Activated CD8-positive, alpha-beta T cell treated with anti-CD3 and anti-CD28 coated beads, Interleukin-2, amount 10 ng/mL, durations not matched to agents 7 days and 5 days (primary cell): Measurements from ENCODE around the gene NR0B2. TPM values are rescaled to one million over a fixed set of nuclear protein-coding genes. Genes with fewer than 3 reads are reported as not detected.

ENCODE experiments used
- ATAC-seq: fragments of 150-1000 bp; cut with Tn5 transposase; one replicate; pipeline ENCODE4 v1.10.0; 2021; ENCODE audit warnings: moderate library complexity
- CTCF ChIA-PET: fragments of 350-600 bp; sonication (Branson Sonifier 250); formaldehyde crosslinking; loops from one replicate; lab custom pipeline; 2021; ENCODE audit warnings: antibody characterized with exemption; lab: Charles Lee
- POLR2A ChIA-PET: fragments of 350-600 bp; sonication (Branson Sonifier 250); formaldehyde crosslinking; loops from one replicate; lab custom pipeline; 2021; ENCODE audit warnings: antibody characterized with exemption; lab: Charles Lee
- DNase-seq: peaks from one replicate; pipeline ENCODE4 v3.0.0-alpha.2; 2020
- H3K27ac Mint-ChIP-seq: one replicate; pipeline ENCODE4 v1.8.0; 2021; ENCODE audit warnings: mild to moderate bottlenecking, mixed read lengths
- H3K27me3 Mint-ChIP-seq: one replicate; pipeline ENCODE4 v1.8.0; 2021; ENCODE audit warnings: low read depth, mixed read lengths
- H3K36me3 Mint-ChIP-seq: one replicate; pipeline ENCODE4 v1.8.0; 2021; ENCODE audit warnings: low read depth, mixed read lengths
- H3K4me1 Mint-ChIP-seq: one replicate; pipeline ENCODE4 v1.8.0; 2021; ENCODE audit warnings: low read depth, mixed read lengths
- H3K4me3 Mint-ChIP-seq: one replicate; pipeline ENCODE4 v1.8.0; 2021; ENCODE audit warnings: mild to moderate bottlenecking, mixed read lengths
- H3K9me3 Mint-ChIP-seq: one replicate; pipeline ENCODE4 v1.8.0; 2022; ENCODE audit warnings: mixed read lengths; ENCODE audit not compliant: insufficient read depth
- total RNA-seq, 2 experiments: library from RNA; stranded (reverse); gene quantifications; one replicate each; pipeline ENCODE4 v1.2.3, GENCODE V29; 2021

Gene NR0B2
- total RNA-seq, 2 experiments from 2014 or later = not detected

- H3K36me3 Mint-ChIP-seq = no peaks in the 10 kb centered on the region
- H3K9me3 Mint-ChIP-seq = no peaks in the 10 kb centered on the region
- ChIA-PET CTCF (interaction anchor here (1.3 kb wide), 1 partner anchor 9 kb away, joined by 3 read pairs; no protein-coding TSS in a partner anchor), POLR2A (interaction anchor here (1.4 kb wide), 1 partner anchor 10 kb away, joined by 3 read pairs; the partner anchor contains the start of gene GPATCH3)
- no peak for ATAC-seq
- H3K4me1 Mint-ChIP-seq = no peaks in the 10 kb centered on the region
- no peak overlapping the region for H3K4me3 Mint-ChIP-seq
- no peak for DNase-seq
- H3K27me3 Mint-ChIP-seq = peaks cover 4% of the 10 kb centered on the region
- H3K27ac Mint-ChIP-seq = no peak overlapping the region
Observed at GRCh38 chr1:26909951-26910342, 3.8 kb downstream of the NR0B2 start.

- no peak overlapping the region for H3K4me3 Mint-ChIP-seq
- POLR2A ChIA-PET = interaction anchor here (1.0 kb wide), 1 partner anchor 17 kb away, joined by 3 read pairs; the partner anchor contains the start of gene GPN2
Observed at GRCh38 chr1:26907071-26907917, 6.5 kb downstream of the NR0B2 start.

GRCh38 chr1:26900815-26901511, 12.8 kb downstream of the NR0B2 start:
- ATAC-seq = no peak
- H3K4me3 Mint-ChIP-seq = peak overlapping the region; percentile 78

More at GRCh38 chr1:26907071-26907917, 6.5 kb downstream of the NR0B2 start:
- no peak for ATAC-seq
- Mint-ChIP-seq H3K4me1 (peaks cover 2% of the 10 kb centered on the region), H3K27ac (no peak overlapping the region), H3K27me3 (peaks cover 4% of the 10 kb centered on the region), H3K36me3 (no peaks in the 10 kb centered on the region), H3K9me3 (no peaks in the 10 kb centered on the region)
- no peak for DNase-seq
- CTCF ChIA-PET = no interaction called here

GRCh38 chr1:26900001-26900814, 13.6 kb downstream of the NR0B2 start, which contains the start of gene GPATCH3:
TSS of gene GPATCH3 (minus strand) at chr1:26900467. CDS start at chr1:26900442, 25 bp downstream.
- Mint-ChIP-seq H3K4me1 (peaks cover 27% of the 10 kb centered on the region), H3K9me3 (no peaks in the 10 kb centered on the region), H3K27ac (peak within 1 kb of the TSS; percentile 95), H3K4me3 (peak within 1 kb of the TSS; percentile 78), H3K36me3 (peaks cover 17% of the 10 kb centered on the region), H3K27me3 (no peaks in the 10 kb centered on the region)
- ATAC-seq (peak; percentile 94), DNase-seq (peak; percentile 94)
- ChIA-PET CTCF (interaction anchor here (0.7 to 2.2 kb wide), 10 partner anchors 10 to 430 kb away, joined by 3 to 10 read pairs (median 4); partner anchors contain the start of genes GPN2 and NUDC), POLR2A (interaction anchor here (1.0 to 3.8 kb wide), 17 partner anchors 9 to 324 kb away, joined by 3 to 70 read pairs (median 5); partner anchors contain the start of genes GPN2, NR0B2, NUDC and PIGV)

More at GRCh38 chr1:26900815-26901511, 12.8 kb downstream of the NR0B2 start:
- peaks cover 15% of the 10 kb centered on the region for H3K36me3 Mint-ChIP-seq
- peaks cover 27% of the 10 kb centered on the region for H3K4me1 Mint-ChIP-seq
- no peak for DNase-seq
- peak overlapping the region; percentile 95 for H3K27ac Mint-ChIP-seq
- no peaks in the 10 kb centered on the region for H3K9me3 Mint-ChIP-seq
- H3K27me3 Mint-ChIP-seq = no peaks in the 10 kb centered on the region
- CTCF ChIA-PET = interaction anchor here (0.7 to 1.7 kb wide), 7 partner anchors 11 to 299 kb away, joined by 3 to 6 read pairs (median 4); partner anchors contain the start of genes GPN2 and NUDC
- POLR2A ChIA-PET = interaction anchor here (0.7 to 3.8 kb wide), 15 partner anchors 8 to 325 kb away, joined by 3 to 70 read pairs (median 6); partner anchors contain the start of genes GPN2, NR0B2, NUDC and PIGV

- DNase-seq (no peak), ATAC-seq (no peak)
- Mint-ChIP-seq H3K27ac (no peak overlapping the region), H3K36me3 (peaks cover 38% of the 10 kb centered on the region), H3K4me1 (peaks cover 25% of the 10 kb centered on the region), H3K9me3 (no peaks in the 10 kb centered on the region), H3K27me3 (no peaks in the 10 kb centered on the region), H3K4me3 (no peak overlapping the region)
- CTCF ChIA-PET = no interaction called here
- POLR2A ChIA-PET = interaction anchor here (0.9 to 1.2 kb wide), 2 partner anchors 32 to 198 kb away, joined by 3 to 5 read pairs; no protein-coding TSS in a partner anchor
Observed at GRCh38 chr1:26897351-26897750, 16.4 kb downstream of the NR0B2 start.

GRCh38 chr1:26894263-26894662, 19.5 kb downstream of the NR0B2 start:
- no peak overlapping the region for H3K27ac Mint-ChIP-seq
- ATAC-seq = no peak
- peaks cover 56% of the 10 kb centered on the region for H3K36me3 Mint-ChIP-seq
- H3K4me3 Mint-ChIP-seq = no peak overlapping the region
- CTCF ChIA-PET = no interaction called here
- H3K9me3 Mint-ChIP-seq = no peaks in the 10 kb centered on the region
- peaks cover 26% of the 10 kb centered on the region for H3K4me1 Mint-ChIP-seq
- DNase-seq = no peak
- POLR2A ChIA-PET = no interaction called here
- H3K27me3 Mint-ChIP-seq = no peaks in the 10 kb centered on the region

GRCh38 chr1:26890467-26890796, 23.3 kb downstream of the NR0B2 start:
- Mint-ChIP-seq H3K4me1 (peaks cover 30% of the 10 kb centered on the region), H3K27me3 (no peaks in the 10 kb centered on the region), H3K9me3 (no peaks in the 10 kb centered on the region), H3K27ac (peak overlapping the region; percentile 96), H3K36me3 (peaks cover 60% of the 10 kb centered on the region), H3K4me3 (peak overlapping the region; percentile 96)
- DNase-seq = no peak
- ATAC-seq = peak; percentile 62
- CTCF ChIA-PET = interaction anchor here (0.6 to 5.6 kb wide), 12 partner anchors 9 to 389 kb away, joined by 3 to 40 read pairs (median 4); partner anchors contain the start of genes GPATCH3 and SFN
- POLR2A ChIA-PET = interaction anchor here (0.6 to 4.6 kb wide), 18 partner anchors 9 to 1739 kb away, joined by 3 to 70 read pairs (median 3); partner anchors contain the start of genes GPATCH3, HMGN2 and ZDHHC18

- POLR2A ChIA-PET = interaction anchor here (0.6 to 4.6 kb wide), 20 partner anchors 9 to 1740 kb away, joined by 3 to 70 read pairs (median 3); partner anchors contain the start of genes GPATCH3, HMGN2 and ZDHHC18
- CTCF ChIA-PET = interaction anchor here (0.6 to 5.6 kb wide), 11 partner anchors 10 to 388 kb away, joined by 3 to 40 read pairs (median 4); partner anchors contain the start of genes GPATCH3 and SFN
- peak; percentile 86 for DNase-seq
- Mint-ChIP-seq H3K36me3 (peaks cover 64% of the 10 kb centered on the region), H3K9me3 (no peaks in the 10 kb centered on the region), H3K4me1 (peaks cover 32% of the 10 kb centered on the region), H3K27me3 (no peaks in the 10 kb centered on the region), H3K4me3 (peak within 1 kb of the TSS; percentile 96), H3K27ac (peak within 1 kb of the TSS; percentile 96)
- peak; percentile 97 for ATAC-seq
Observed at GRCh38 chr1:26889551-26890466, 24.0 kb downstream of the NR0B2 start, which contains the start of gene GPN2. TSS of gene GPN2 (minus strand) at chr1:26890283. CDS start at chr1:26890096, 187 bp downstream.

GRCh38 chr1:26888231-26888630, 25.5 kb downstream of the NR0B2 start:
- POLR2A ChIA-PET = interaction anchor here (3.6 to 4.6 kb wide), 2 partner anchors 12 to 23 kb away, joined by 29 to 70 read pairs; partner anchors contain the start of gene GPATCH3
- peak overlapping the region; percentile 96 for H3K4me3 Mint-ChIP-seq
- DNase-seq (no peak), ATAC-seq (no peak)
- H3K27ac Mint-ChIP-seq = peak overlapping the region; percentile 72
- H3K9me3 Mint-ChIP-seq = no peaks in the 10 kb centered on the region
- CTCF ChIA-PET = interaction anchor here (0.8 to 5.6 kb wide), 7 partner anchors 10 to 286 kb away, joined by 3 to 40 read pairs (median 4); partner anchors contain the start of gene SFN
- H3K36me3 Mint-ChIP-seq = peaks cover 65% of the 10 kb centered on the region
- H3K4me1 Mint-ChIP-seq = peaks cover 32% of the 10 kb centered on the region
- no peaks in the 10 kb centered on the region for H3K27me3 Mint-ChIP-seq
